ENCODE results near the gene GRXCR2. TPM values are rescaled to one million over a fixed set of nuclear protein-coding genes. Genes with fewer than 3 reads are reported as not detected.

The GRXCR2 gene
- total RNA-seq, 1 experiment from 2014 or later, result not detected

DNA sequence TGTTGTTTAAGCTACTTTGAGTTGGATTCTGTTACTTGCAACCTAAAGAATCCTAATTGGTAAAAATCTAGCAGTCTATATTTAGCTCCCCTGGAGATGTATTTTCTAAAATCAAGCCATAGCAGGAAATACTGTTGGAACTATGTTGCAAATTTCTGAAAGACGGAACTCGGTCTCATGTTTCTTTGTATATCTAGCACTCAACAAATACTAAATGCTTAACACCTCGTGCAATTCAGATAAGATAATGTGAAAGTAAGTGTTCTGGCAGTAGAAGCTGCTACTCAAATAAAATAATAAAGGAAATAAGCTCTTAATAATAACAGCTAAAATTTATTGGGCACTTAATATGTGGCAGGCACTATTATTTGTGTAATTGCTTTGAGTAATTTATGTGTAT, 26.7 kb downstream of the GRXCR2 start:
- ChIA-PET POLR2A (no interaction called here), CTCF (no interaction called here)
- ATAC-seq (no peak), DNase-seq (ENCODE audit: low read depth, low spot score) (no peak)
- no peaks in the 10 kb centered on the region for H3K9me3 ChIP-seq (ENCODE audit: control insufficient read depth, insufficient read depth, low read depth, low read length)
- BruUV-seq (replicated peaks), result no TSS peak
- H3K36me3 ChIP-seq (ENCODE audit: control insufficient read depth, insufficient read depth, low read length), result no peaks in the 10 kb centered on the region
- no peaks in the 10 kb centered on the region for H3K27me3 ChIP-seq (ENCODE audit: control insufficient read depth, insufficient read depth, low read length)
- intact Hi-C loops (cut with micrococcal nuclease; ENCODE audit: unreplicated experiment) (no loop called here), in situ Hi-C loops (cut with HindIII; ENCODE audit: low pct_unique_long_range_greater_than_20kb, low sequenced_read_pairs) (no loop called here)
- no peak for TF ChIP-seq POLR2AphosphoS5 (IDR thresholded peaks at IDR 0.05; ENCODE audit: low read depth, low read length)
- no peak for TF ChIP-seq TCF7L2 (IDR thresholded peaks at IDR 0.05; ENCODE audit: low read depth, low read length)
- TF ChIP-seq, protein P1, sequence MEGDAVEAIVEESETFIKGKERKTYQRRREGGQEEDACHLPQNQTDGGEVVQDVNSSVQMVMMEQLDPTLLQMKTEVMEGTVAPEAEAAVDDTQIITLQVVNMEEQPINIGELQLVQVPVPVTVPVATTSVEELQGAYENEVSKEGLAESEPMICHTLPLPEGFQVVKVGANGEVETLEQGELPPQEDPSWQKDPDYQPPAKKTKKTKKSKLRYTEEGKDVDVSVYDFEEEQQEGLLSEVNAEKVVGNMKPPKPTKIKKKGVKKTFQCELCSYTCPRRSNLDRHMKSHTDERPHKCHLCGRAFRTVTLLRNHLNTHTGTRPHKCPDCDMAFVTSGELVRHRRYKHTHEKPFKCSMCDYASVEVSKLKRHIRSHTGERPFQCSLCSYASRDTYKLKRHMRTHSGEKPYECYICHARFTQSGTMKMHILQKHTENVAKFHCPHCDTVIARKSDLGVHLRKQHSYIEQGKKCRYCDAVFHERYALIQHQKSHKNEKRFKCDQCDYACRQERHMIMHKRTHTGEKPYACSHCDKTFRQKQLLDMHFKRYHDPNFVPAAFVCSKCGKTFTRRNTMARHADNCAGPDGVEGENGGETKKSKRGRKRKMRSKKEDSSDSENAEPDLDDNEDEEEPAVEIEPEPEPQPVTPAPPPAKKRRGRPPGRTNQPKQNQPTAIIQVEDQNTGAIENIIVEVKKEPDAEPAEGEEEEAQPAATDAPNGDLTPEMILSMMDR (IDR thresholded peaks at IDR 0.05), result no peak
- TF ChIP-seq REST (IDR thresholded peaks at IDR 0.05; ENCODE audit: insufficient read depth in 1 of 2, low read depth in 2 of 2, low read length in 1 of 2), result no peak
- no peak for TF ChIP-seq SIN3A (IDR thresholded peaks at IDR 0.05; ENCODE audit: borderline replicate concordance, insufficient read depth, low read depth, low read length)
- H3K27ac ChIP-seq (ENCODE audit: low read length), result no peak overlapping the region
- no peak overlapping the region for H3K4me3 ChIP-seq (ENCODE audit: low read depth in 2 of 2, low read length in 2 of 2)
- no peaks in the 10 kb centered on the region for H3K4me1 ChIP-seq (ENCODE audit: control insufficient read depth, insufficient read depth, low read length)

DNA sequence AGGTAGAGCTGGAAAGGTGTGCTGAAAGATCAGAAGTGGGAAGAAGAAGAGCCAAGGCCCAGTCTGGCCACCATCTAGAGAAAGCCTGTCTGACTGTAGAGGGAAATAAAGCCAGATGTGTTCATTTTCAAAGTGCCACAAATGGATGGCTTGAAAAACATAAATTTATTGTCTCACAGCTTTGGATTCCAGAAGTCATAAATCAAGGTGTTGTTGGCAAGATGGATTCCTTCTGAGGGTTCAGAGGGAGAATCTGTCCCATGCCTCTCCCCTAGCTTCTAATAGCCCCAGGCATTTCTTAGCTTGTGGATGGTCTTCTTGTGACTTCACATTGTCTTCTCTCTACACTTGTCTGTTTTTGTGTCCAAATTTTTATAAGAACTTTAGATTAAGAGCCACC, 31.5 kb downstream of the GRXCR2 start:
- no peaks in the 10 kb centered on the region for H3K4me1 ChIP-seq (ENCODE audit: control insufficient read depth, insufficient read depth, low read length)
- H3K27ac ChIP-seq (ENCODE audit: low read length), result no peak overlapping the region
- H3K27me3 ChIP-seq (ENCODE audit: control insufficient read depth, insufficient read depth, low read length), result no peaks in the 10 kb centered on the region
- TF ChIP-seq TCF7L2 (IDR thresholded peaks at IDR 0.05; ENCODE audit: low read depth, low read length), result no peak
- no peak for TF ChIP-seq SIN3A (IDR thresholded peaks at IDR 0.05; ENCODE audit: borderline replicate concordance, insufficient read depth, low read depth, low read length)
- TF ChIP-seq REST (IDR thresholded peaks at IDR 0.05; ENCODE audit: insufficient read depth in 1 of 2, low read depth in 2 of 2, low read length in 1 of 2), result no peak
- no peak for DNase-seq (ENCODE audit: low read depth, low spot score)
- BruUV-seq (replicated peaks), result no TSS peak
- ATAC-seq, result no peak
- H3K4me3 ChIP-seq (ENCODE audit: low read depth in 2 of 2, low read length in 2 of 2), result no peak overlapping the region
- H3K36me3 ChIP-seq (ENCODE audit: control insufficient read depth, insufficient read depth, low read length), result no peaks in the 10 kb centered on the region
- ChIA-PET POLR2A (interaction anchor here (0.8 kb wide), 1 partner anchor 24 kb away, joined by 3 read pairs; no protein-coding TSS in a partner anchor), CTCF (no interaction called here)
- intact Hi-C loops (cut with micrococcal nuclease; ENCODE audit: unreplicated experiment) (no loop called here), in situ Hi-C loops (cut with HindIII; ENCODE audit: low pct_unique_long_range_greater_than_20kb, low sequenced_read_pairs) (no loop called here)
- no peaks in the 10 kb centered on the region for H3K9me3 ChIP-seq (ENCODE audit: control insufficient read depth, insufficient read depth, low read depth, low read length)
